CD8-positive, alpha-beta memory T cell (primary cell): ENCODE measurements around the gene DPT. TPM values are rescaled to one million over a fixed set of nuclear protein-coding genes. Genes with fewer than 3 reads are reported as not detected.
"Not testable (repeated sequence)": the region's sequence is repeated elsewhere in the genome, so short reads cannot be mapped to it uniquely, and the experiment has no call there.

Experiments
- CTCF ChIA-PET: fragments of 350-600 bp; sonication (Branson Sonifier 250); formaldehyde crosslinking; loops from one replicate; lab custom pipeline; 2021; ENCODE audit warnings: antibody characterized with exemption; lab: Charles Lee
- POLR2A ChIA-PET: fragments of 350-600 bp; sonication (Branson Sonifier 250); formaldehyde crosslinking; loops from one replicate; lab custom pipeline; 2021; ENCODE audit warnings: antibody characterized with exemption; lab: Charles Lee
- DNase-seq, 5 donors: peaks; one replicate each; pipeline versions ENCODE4 v3.0.0 to v3.0.0-alpha.2; 2020 to 2022; ENCODE audit warnings: mixed read lengths in 1 of 5
- H3K27ac ChIP-seq: one replicate; pipeline ENCODE4 v1.7.0; 2013; ENCODE audit warnings: low read depth, mild to moderate bottlenecking, low read length, moderate library complexity
- H3K27me3 ChIP-seq: 2 replicates; pipeline ENCODE4 v1.7.0; 2013; ENCODE audit warnings: low read length, mild to moderate bottlenecking; ENCODE audit not compliant: insufficient read depth, poor library complexity, severe bottlenecking
- H3K36me3 ChIP-seq: 2 replicates; pipeline ENCODE4 v1.7.0; 2013; ENCODE audit warnings: mild to moderate bottlenecking, low read length, moderate library complexity; ENCODE audit not compliant: insufficient read depth
- H3K4me1 ChIP-seq: 2 replicates; pipeline ENCODE4 v1.7.0; 2013; ENCODE audit warnings: mild to moderate bottlenecking, low read length, moderate library complexity; ENCODE audit not compliant: insufficient read depth
- H3K4me3 ChIP-seq: 2 replicates; pipeline ENCODE4 v1.7.0; 2013; ENCODE audit warnings: mild to moderate bottlenecking, low read length
- H3K9me3 ChIP-seq: 2 replicates; pipeline ENCODE4 v1.7.0; 2013; ENCODE audit warnings: mild to moderate bottlenecking, low read length
- H3K27ac Mint-ChIP-seq, 8 donors: one replicate each; pipeline ENCODE4 v1.8.0; 2020 to 2021; ENCODE audit warnings: mixed read lengths in 8 of 8, mild to moderate bottlenecking in 6 of 8, inconsistent platforms in 3 of 8, moderate library complexity in 3 of 8
- H3K27me3 Mint-ChIP-seq, 2 donors: one replicate each; pipeline ENCODE4 v1.8.0; 2020 to 2021; ENCODE audit warnings: mixed read lengths in 2 of 2, mild to moderate bottlenecking in 1 of 2, moderate library complexity in 1 of 2
- H3K36me3 Mint-ChIP-seq, 3 donors: one replicate each; pipeline ENCODE4 v1.8.0; 2020 to 2021; ENCODE audit warnings: mixed read lengths in 3 of 3, inconsistent platforms in 1 of 3, mild to moderate bottlenecking in 1 of 3
- H3K4me1 Mint-ChIP-seq, 3 donors: one replicate each; pipeline ENCODE4 v1.8.0; 2020 to 2021; ENCODE audit warnings: mixed read lengths in 3 of 3, inconsistent platforms in 1 of 3, mild to moderate bottlenecking in 1 of 3
- H3K4me3 Mint-ChIP-seq, 7 donors: one replicate each; pipeline ENCODE4 v1.8.0; 2020 to 2021; ENCODE audit warnings: mixed read lengths in 7 of 7, mild to moderate bottlenecking in 6 of 7, moderate library complexity in 4 of 7, inconsistent platforms in 2 of 7
- H3K9me3 Mint-ChIP-seq, 5 donors: one replicate each; pipeline ENCODE4 v1.8.0; 2020 to 2022; ENCODE audit warnings: mixed read lengths in 5 of 5, mild to moderate bottlenecking in 3 of 5, moderate library complexity in 2 of 5, inconsistent platforms in 1 of 5
- polyA plus RNA-seq: library from polyadenylated mRNA; unstranded; fragments of 300-500 nt; fragmentation: Illumina TruSeq; gene quantifications from one replicate; pipeline ENCODE4 v1.2.3, GENCODE V29; 2021
- total RNA-seq, 2 experiments: library from RNA; stranded (reverse); gene quantifications; one replicate each; pipeline ENCODE4 v1.2.3, GENCODE V29; 2021

The DPT gene
- total RNA-seq (not detected), polyA plus RNA-seq (not detected)

DNA sequence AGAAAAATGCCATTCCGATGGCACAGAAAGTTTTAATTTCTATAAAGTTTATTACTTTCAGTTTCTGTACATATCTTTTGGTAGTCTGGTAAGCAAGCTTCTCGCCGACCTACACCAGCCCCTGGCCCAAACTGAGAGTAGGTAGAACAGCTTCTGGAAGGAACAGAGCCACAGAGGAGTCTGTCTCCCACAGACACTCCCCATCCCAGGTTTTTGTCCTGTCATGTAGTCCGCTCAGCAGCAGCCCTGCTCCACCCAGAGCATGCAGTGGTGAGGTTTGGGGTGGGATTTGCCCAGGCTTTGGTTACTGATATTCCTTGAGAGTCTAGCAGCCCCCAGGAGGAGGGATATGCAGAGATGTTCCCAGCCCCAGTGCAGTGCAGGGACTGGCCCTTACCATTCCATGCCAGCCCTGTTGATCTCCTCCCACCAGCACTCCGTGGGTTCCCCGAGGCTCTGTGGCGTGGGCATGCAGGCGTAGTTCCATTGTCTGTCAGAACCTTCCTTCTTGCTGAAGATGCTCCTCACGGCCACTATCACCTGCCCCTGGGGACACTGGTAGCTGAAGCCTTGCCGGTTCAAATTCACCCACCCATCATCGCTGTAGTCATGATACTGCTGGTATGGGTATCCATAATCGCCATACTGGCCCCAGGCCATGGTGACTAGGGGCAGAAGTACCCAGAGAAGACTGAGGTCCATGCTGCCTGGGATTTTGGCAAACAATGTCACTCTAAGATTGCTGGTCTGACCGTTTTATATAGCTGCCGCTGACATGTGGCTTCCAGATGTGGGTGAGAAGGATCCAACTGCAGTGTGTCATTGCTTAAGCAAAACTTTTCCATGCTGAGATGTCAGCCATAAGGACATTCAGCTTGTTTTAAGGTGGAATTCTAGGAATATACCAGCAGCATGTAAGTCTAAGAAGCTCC is at the start of gene DPT:
TSS of gene DPT (minus strand) at position 734 of the 932 bp plus-strand sequence. CDS start at position 702, 32 bp downstream.
- Histone ChIP-seq H3K27me3 (no peaks in the 10 kb centered on the region), H3K4me3 (no peak within 1 kb of the TSS), H3K27ac (no peak within 1 kb of the TSS), H3K36me3 (no peaks in the 10 kb centered on the region), H3K9me3 (no peaks in the 10 kb centered on the region), H3K4me1 (no peaks in the 10 kb centered on the region)
- Mint-ChIP-seq H3K27ac (peak within 1 kb of the TSS in 2 of 8 donors; percentile 20 to 51), H3K36me3 (no peaks in the 10 kb centered on the region), H3K4me3 (peak within 1 kb of the TSS in 3 of 7 donors; percentile 18 to 62 (median 59)), H3K27me3 (peaks cover 2 to 8% of the 10 kb centered on the region in 2 donors), H3K9me3 (peaks cover 0 to 1% (median 0%) of the 10 kb centered on the region in 5 donors), H3K4me1 (peaks cover 0 to 16% (median 3%) of the 10 kb centered on the region in 3 donors)
- ChIA-PET POLR2A (no interaction called here), CTCF (no interaction called here)
- no peak for DNase-seq

DNA sequence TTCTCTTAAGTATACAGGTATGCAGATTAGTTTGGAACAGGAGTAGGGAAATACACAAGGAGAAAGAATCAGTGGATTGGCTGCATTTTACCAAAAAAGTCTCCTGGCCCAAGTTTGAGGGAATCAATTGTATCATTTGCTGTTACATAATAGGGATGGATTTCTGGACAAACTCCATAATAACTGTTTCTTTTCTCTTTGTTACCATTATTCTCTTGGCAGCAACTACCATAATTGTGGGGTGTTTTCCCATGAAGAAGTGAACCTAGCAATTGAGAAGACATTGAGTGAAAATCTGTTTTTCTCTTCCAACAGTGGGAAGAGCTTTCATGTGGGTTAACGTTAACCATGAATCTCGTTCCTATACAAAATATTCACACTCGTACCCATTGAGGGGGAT is 46.4 kb upstream of the DPT start:
- H3K4me3 ChIP-seq = no peak overlapping the region
- CTCF ChIA-PET = no interaction called here
- H3K36me3 Mint-ChIP-seq = no peaks in the 10 kb centered on the region
- no peak overlapping the region for H3K27ac Mint-ChIP-seq
- H3K4me3 Mint-ChIP-seq = no peak overlapping the region
- no peak overlapping the region for H3K27ac ChIP-seq
- H3K4me1 Mint-ChIP-seq = no peaks in the 10 kb centered on the region
- H3K9me3 ChIP-seq = no peaks in the 10 kb centered on the region
- no peak for DNase-seq
- no peaks in the 10 kb centered on the region for H3K9me3 Mint-ChIP-seq
- H3K36me3 ChIP-seq = no peaks in the 10 kb centered on the region
- H3K27me3 Mint-ChIP-seq = peaks cover under 1 to 2% of the 10 kb centered on the region in 2 donors
- H3K4me1 ChIP-seq = no peaks in the 10 kb centered on the region
- H3K27me3 ChIP-seq = no peaks in the 10 kb centered on the region
- POLR2A ChIA-PET = no interaction called here

DNA sequence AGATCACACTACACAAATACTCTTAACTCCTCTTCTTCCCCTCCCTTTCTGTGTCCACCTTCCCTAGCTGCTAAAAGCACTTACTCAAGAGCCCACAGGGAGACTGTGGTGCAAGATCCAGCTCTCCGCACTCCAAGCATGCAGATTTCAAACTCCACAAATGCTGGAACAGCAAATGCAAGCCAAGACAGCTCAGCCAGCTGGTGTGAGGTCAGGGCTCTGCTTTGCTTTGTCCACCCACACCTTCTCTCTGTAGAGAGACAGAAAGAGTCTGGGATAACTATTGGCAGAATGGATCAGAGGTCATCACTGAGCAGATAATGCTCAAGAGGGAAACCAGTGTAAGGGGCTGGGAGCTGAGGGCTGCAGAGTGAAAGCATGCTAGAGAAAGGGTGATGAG is 45.2 kb upstream of the DPT start:
- CTCF ChIA-PET = no interaction called here
- Mint-ChIP-seq H3K36me3 (no peaks in the 10 kb centered on the region), H3K27me3 (no peaks in the 10 kb centered on the region), H3K27ac (no peak overlapping the region), H3K4me3 (no peak overlapping the region), H3K9me3 (no peaks in the 10 kb centered on the region), H3K4me1 (no peaks in the 10 kb centered on the region)
- POLR2A ChIA-PET = no interaction called here
- no peaks in the 10 kb centered on the region for H3K36me3 ChIP-seq
- no peak for DNase-seq
- H3K9me3 ChIP-seq = no peaks in the 10 kb centered on the region
- H3K4me1 ChIP-seq = no peaks in the 10 kb centered on the region
- H3K27me3 ChIP-seq = no peaks in the 10 kb centered on the region
- no peak overlapping the region for H3K27ac ChIP-seq
- no peak overlapping the region for H3K4me3 ChIP-seq

DNA sequence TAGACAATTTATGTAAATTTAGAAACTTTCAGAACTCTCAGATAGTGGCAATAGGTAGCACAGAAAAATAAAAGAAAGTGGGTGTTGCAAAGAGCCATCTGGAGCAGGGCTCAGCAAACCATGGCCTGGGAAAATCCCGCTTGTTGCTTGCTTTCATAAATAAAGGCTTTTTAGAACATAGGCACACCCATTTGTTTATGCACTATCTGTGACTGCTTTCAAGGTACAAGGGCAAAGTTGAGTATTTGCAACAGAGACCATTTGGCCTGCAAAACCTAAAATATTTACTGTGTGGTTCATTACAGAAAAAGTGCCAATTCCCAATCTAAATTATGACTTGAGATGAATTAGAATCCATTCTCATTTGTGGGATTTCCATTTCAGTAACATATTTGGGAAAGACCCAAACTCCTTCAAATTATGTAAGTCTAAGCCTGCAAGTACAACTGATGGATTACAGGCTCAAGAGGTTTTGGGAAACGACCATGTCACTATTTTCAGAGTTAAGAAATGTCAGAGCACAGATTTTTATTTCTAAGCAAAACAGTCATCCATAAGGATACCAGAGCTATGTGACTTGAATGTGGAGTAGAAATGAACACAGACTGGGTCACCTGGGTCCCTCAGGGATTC is 43.5 kb upstream of the DPT start:
- H3K4me3 Mint-ChIP-seq = no peak overlapping the region
- no peaks in the 10 kb centered on the region for H3K36me3 Mint-ChIP-seq
- POLR2A ChIA-PET = no interaction called here
- H3K27ac Mint-ChIP-seq = no peak overlapping the region
- no peaks in the 10 kb centered on the region for H3K27me3 ChIP-seq
- H3K4me1 Mint-ChIP-seq = no peaks in the 10 kb centered on the region
- CTCF ChIA-PET = no interaction called here
- no peak overlapping the region for H3K27ac ChIP-seq
- H3K4me1 ChIP-seq = no peaks in the 10 kb centered on the region
- H3K9me3 ChIP-seq = no peaks in the 10 kb centered on the region
- H3K9me3 Mint-ChIP-seq = no peaks in the 10 kb centered on the region
- DNase-seq = no peak
- no peaks in the 10 kb centered on the region for H3K36me3 ChIP-seq
- H3K4me3 ChIP-seq = no peak overlapping the region
- no peaks in the 10 kb centered on the region for H3K27me3 Mint-ChIP-seq

DNA sequence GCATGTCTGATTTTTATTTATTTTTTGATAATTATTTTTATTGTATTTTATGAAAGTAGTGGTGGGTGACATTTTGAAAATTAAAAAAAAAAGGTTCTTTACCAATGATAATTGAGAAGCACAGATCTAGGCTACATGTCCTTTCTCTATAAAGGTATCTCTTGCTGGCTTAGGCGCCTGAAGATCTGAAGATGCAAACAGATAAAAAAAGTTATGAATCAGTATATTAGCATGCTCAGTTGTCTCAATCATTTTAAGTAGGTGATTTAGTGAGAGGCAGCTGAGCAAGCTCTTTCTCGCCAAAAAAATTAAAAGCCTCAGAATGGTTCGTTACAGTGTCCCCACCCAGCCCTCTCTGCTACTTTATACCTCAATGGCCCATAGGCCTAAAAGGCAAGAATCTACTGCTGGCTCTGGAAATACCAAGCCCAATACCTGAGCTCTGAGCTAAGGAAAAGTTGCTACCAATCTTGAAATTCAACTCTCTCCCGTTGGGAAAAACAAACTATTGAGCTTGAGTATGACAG is 42.2 kb upstream of the DPT start:
- Mint-ChIP-seq H3K27ac (no peak overlapping the region), H3K36me3 (no peaks in the 10 kb centered on the region), H3K4me3 (no peak overlapping the region), H3K27me3 (no peaks in the 10 kb centered on the region), H3K4me1 (no peaks in the 10 kb centered on the region), H3K9me3 (no peaks in the 10 kb centered on the region)
- Histone ChIP-seq H3K36me3 (no peaks in the 10 kb centered on the region), H3K4me1 (no peaks in the 10 kb centered on the region), H3K27ac (no peak overlapping the region), H3K27me3 (no peaks in the 10 kb centered on the region), H3K4me3 (no peak overlapping the region), H3K9me3 (no peaks in the 10 kb centered on the region)
- DNase-seq = no peak
- POLR2A ChIA-PET = no interaction called here
- CTCF ChIA-PET = no interaction called here

DNA sequence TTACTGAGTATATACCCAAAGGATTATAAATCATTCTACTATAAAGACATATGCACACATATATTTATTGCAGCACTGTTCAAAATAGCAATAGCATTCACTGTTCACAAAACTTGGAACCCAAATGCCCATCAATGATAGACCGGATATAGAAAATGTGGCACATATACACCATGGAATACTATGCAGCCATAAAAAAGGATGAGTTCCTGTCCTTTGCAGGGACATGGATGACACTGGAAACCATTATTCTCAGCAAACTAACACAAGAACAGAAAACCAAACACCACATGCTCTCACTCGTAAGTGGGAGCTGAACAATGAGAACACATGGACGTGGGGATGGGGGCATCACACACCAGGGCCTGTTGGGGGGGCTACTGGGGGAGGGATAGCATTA is 40.9 kb upstream of the DPT start:
- CTCF ChIA-PET, H3K27ac Mint-ChIP-seq, H3K9me3 ChIP-seq, H3K4me1 Mint-ChIP-seq, H3K4me3 ChIP-seq, H3K4me1 ChIP-seq, H3K4me3 Mint-ChIP-seq, H3K27ac ChIP-seq, POLR2A ChIA-PET, H3K27me3 Mint-ChIP-seq, H3K36me3 Mint-ChIP-seq, H3K36me3 ChIP-seq, H3K9me3 Mint-ChIP-seq, DNase-seq, H3K27me3 ChIP-seq: not testable (repeated sequence)

DNA sequence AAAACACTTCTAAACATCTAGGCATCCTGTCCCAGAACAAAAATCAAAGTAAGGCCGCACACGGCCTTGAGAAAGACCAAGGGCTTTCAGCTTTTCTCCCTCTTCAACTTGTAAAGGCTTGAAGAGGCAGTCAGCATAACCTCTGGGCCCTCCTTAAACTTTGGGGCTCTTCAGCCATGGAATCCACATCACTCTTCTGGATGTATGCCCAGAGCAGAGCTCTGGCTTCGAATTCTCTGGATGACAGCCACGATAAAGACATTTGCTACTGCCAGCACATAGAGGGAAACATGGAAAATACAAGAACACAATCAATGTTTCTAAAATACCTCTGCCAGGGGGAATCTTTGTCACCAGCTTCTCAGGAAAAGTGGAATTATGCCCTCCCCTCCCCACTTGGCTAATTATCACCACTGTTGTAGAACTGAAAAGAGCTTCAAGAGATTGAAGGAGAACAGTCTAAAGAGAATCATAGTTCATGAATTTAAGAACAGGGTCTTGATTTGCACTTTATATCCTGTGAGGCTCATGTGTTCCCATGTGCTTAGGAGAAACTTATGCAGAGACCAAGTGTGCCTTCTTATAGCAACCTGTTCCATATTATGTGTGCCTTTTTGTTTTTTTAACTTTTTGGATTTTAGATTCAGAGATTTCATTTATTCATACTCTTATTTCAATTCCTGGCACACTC is 39.0 kb upstream of the DPT start:
- Mint-ChIP-seq H3K27me3 (no peaks in the 10 kb centered on the region), H3K4me1 (no peaks in the 10 kb centered on the region), H3K27ac (no peak overlapping the region), H3K36me3 (no peaks in the 10 kb centered on the region), H3K4me3 (no peak overlapping the region), H3K9me3 (no peaks in the 10 kb centered on the region)
- Histone ChIP-seq H3K4me3 (no peak overlapping the region), H3K9me3 (no peaks in the 10 kb centered on the region), H3K4me1 (no peaks in the 10 kb centered on the region), H3K36me3 (no peaks in the 10 kb centered on the region), H3K27me3 (no peaks in the 10 kb centered on the region), H3K27ac (no peak overlapping the region)
- CTCF ChIA-PET = interaction anchor here (0.7 kb wide), 1 partner anchor 12 kb away, joined by 3 read pairs; no protein-coding TSS in a partner anchor
- no peak for DNase-seq
- POLR2A ChIA-PET = no interaction called here

DNA sequence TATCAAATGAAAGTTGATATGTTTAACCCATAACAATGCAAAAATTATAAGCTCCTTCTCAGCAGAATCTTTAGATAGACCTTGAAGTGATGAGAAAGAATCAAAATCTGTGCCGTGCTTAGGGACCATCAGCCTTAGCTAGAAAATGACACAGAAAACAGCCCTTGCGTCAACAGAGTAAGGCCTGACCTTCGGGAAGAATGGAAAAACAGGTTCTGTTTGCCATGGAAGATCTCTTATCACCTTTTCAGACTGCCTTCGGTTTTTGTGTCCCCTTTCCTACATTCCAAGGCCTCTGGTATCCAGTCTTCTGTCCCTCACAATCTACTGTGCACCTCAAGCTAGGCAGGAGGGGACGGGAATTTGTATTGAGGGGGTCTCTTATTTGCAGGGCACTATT is 37.6 kb upstream of the DPT start:
- CTCF ChIA-PET = no interaction called here
- no peak overlapping the region for H3K27ac Mint-ChIP-seq

More for the DNA sequence above, 37.6 kb upstream of the DPT start:
- DNase-seq = no peak
- no peak overlapping the region for H3K4me3 Mint-ChIP-seq
- H3K27me3 Mint-ChIP-seq = no peaks in the 10 kb centered on the region
- no peak overlapping the region for H3K27ac ChIP-seq
- H3K27me3 ChIP-seq = no peaks in the 10 kb centered on the region
- H3K36me3 Mint-ChIP-seq = no peaks in the 10 kb centered on the region
- no peaks in the 10 kb centered on the region for H3K36me3 ChIP-seq
- H3K4me1 Mint-ChIP-seq = no peaks in the 10 kb centered on the region
- H3K4me1 ChIP-seq = no peaks in the 10 kb centered on the region
- no peaks in the 10 kb centered on the region for H3K9me3 Mint-ChIP-seq
- H3K9me3 ChIP-seq = no peaks in the 10 kb centered on the region
- no peak overlapping the region for H3K4me3 ChIP-seq
- POLR2A ChIA-PET = no interaction called here
